B cell (primary cell): Measurements from ENCODE around the gene TTC39C. TPM values are rescaled to one million over a fixed set of nuclear protein-coding genes. Genes with fewer than 3 reads are reported as not detected.

Source experiments
- ATAC-seq: fragments of 200-7000 bp; cut with Tn5 transposase; one replicate; pipeline ENCODE4 v1.10.0; 2021; ENCODE audit warnings: low read depth, mild to moderate bottlenecking, moderate number of reproducible peaks, moderate library complexity
- CTCF ChIA-PET: fragments of 350-600 bp; sonication (Branson Sonifier 250); formaldehyde crosslinking; loops from one replicate; lab custom pipeline; 2021; ENCODE audit warnings: antibody characterized with exemption, inconsistent platforms; lab: Charles Lee
- POLR2A ChIA-PET: fragments of 350-600 bp; sonication (Branson Sonifier 250); formaldehyde crosslinking; loops from one replicate; lab custom pipeline; 2021; ENCODE audit warnings: antibody characterized with exemption; lab: Charles Lee
- DNase-seq: peaks from one replicate; pipeline ENCODE4 v3.0.0; 2013
- H2AFZ ChIP-seq: 2 replicates; pipeline ENCODE4 v1.6.1; 2012; ENCODE audit warnings: mild to moderate bottlenecking, low read depth, low read length; ENCODE audit not compliant: insufficient read depth, poor library complexity, severe bottlenecking
- H3K27ac ChIP-seq, 2 donors: 1 replicate in 1 of 2; 2 replicates in 1 of 2; pipeline ENCODE4 v1.5.1; 2012 to 2013; ENCODE audit warnings: low read length in 2 of 2, mild to moderate bottlenecking in 2 of 2, moderate library complexity in 1 of 2
- H3K27me3 ChIP-seq, 4 experiments: fragments of 200-600 bp in 1 of 4; sonication (generic) in 1 of 4; replicated peaks in 1 of 4; 1 replicate in 2 of 4; 2 replicates in 2 of 4; pipeline versions ENCODE4 v1.6.1 to v1.7.0; 2013 to 2016; ENCODE audit warnings: low read length in 3 of 4, mild to moderate bottlenecking in 2 of 4, mixed read lengths in 1 of 4, moderate library complexity in 1 of 4; ENCODE audit not compliant: insufficient read depth in 4 of 4, control insufficient read depth in 3 of 4; ENCODE audit errors: control extremely low read depth in 1 of 4
- H3K36me3 ChIP-seq, 2 experiments: replicated peaks in 1 of 2; 1 replicate in 1 of 2; 2 replicates in 1 of 2; pipeline versions ENCODE4 v1.6.1 to v1.7.1; 2013; ENCODE audit warnings: low read length in 1 of 2; ENCODE audit not compliant: insufficient read depth in 2 of 2, control insufficient read depth in 1 of 2; ENCODE audit errors: control extremely low read depth in 1 of 2, extremely low read depth in 1 of 2
- H3K4me1 ChIP-seq, 2 donors: fragments of 200-600 bp in 1 of 2; sonication (generic) in 1 of 2; 1 replicate in 1 of 2; 2 replicates in 1 of 2; pipeline versions ENCODE4 v1.5.1 to v1.6.1; 2013 to 2017; ENCODE audit warnings: low read length in 2 of 2; ENCODE audit not compliant: control insufficient read depth in 2 of 2, insufficient read depth in 2 of 2
- H3K4me2 ChIP-seq: replicated peaks from 2 replicates; pipeline ENCODE3; 2012; ENCODE audit warnings: mild to moderate bottlenecking, low read depth, low read length; ENCODE audit not compliant: poor library complexity, severe bottlenecking
- H3K4me3 ChIP-seq, 5 experiments: fragments of 200-600 bp in 1 of 5; sonication (generic) in 1 of 5; 1 replicate in 3 of 5; 2 replicates in 2 of 5; pipeline versions ENCODE4 v1.5.1 to v1.7.0; 2011 to 2016; ENCODE audit warnings: low read length in 4 of 5, mild to moderate bottlenecking in 4 of 5, low read depth in 2 of 5, control low read depth in 1 of 5, moderate library complexity in 1 of 5; ENCODE audit not compliant: insufficient read depth in 1 of 5; ENCODE audit errors: control extremely low read depth in 1 of 5, extremely low read depth in 1 of 5
- H3K79me2 ChIP-seq: fragments of 200-600 bp; sonication (generic); one replicate; pipeline ENCODE4 v1.6.0; 2016; ENCODE audit warnings: low read length; ENCODE audit not compliant: control insufficient read depth, insufficient read depth
- H3K9ac ChIP-seq: fragments of 200-600 bp; sonication (generic); 2 replicates; pipeline ENCODE4 v1.6.1; 2017; ENCODE audit warnings: mild to moderate bottlenecking, low read length, moderate library complexity
- H3K9me3 ChIP-seq, 3 donors: one replicate each; pipeline versions ENCODE4 v1.6.1 to v1.7.1; 2013; ENCODE audit warnings: low read length in 2 of 3; ENCODE audit not compliant: control insufficient read depth in 2 of 3, insufficient read depth in 1 of 3; ENCODE audit errors: control extremely low read depth in 1 of 3
- H4K20me1 ChIP-seq: 2 replicates; pipeline ENCODE4 v1.6.0; 2012; ENCODE audit warnings: mild to moderate bottlenecking, low read length; ENCODE audit not compliant: insufficient read depth, control insufficient read depth, poor library complexity, severe bottlenecking
- H3K27ac Mint-ChIP-seq: one replicate; pipeline ENCODE4 v1.8.0; 2021; ENCODE audit warnings: mixed read lengths
- H3K27me3 Mint-ChIP-seq: one replicate; pipeline ENCODE4 v1.8.0; 2021; ENCODE audit warnings: mixed read lengths
- H3K4me1 Mint-ChIP-seq: one replicate; pipeline ENCODE4 v1.8.0; 2021; ENCODE audit warnings: mixed read lengths
- H3K4me3 Mint-ChIP-seq: one replicate; pipeline ENCODE4 v1.8.0; 2021; ENCODE audit warnings: mixed read lengths
- H3K9me3 Mint-ChIP-seq: one replicate; pipeline ENCODE4 v1.8.0; 2022; ENCODE audit warnings: mixed read lengths; ENCODE audit not compliant: insufficient read depth
- EZH2 ChIP-seq: IDR thresholded peaks from 2 replicates; pipeline ENCODE4 v1.6.1; 2012; ENCODE audit warnings: borderline replicate concordance, low read depth, mild to moderate bottlenecking, moderate library complexity, low read length; ENCODE audit not compliant: insufficient read depth, poor library complexity, severe bottlenecking
- WGBS: methylation state at CpG from one replicate; pipeline ENCODE4 v1.1.5; 2013; ENCODE audit warnings: missing lambda C conversion rate; ENCODE audit not compliant: insufficient coverage; 5-methylcytosine and 5-hydroxymethylcytosine counted together
- intact Hi-C: fragments of 100-400 bp; cut with micrococcal nuclease; formaldehyde crosslinking; loops from one replicate; pipeline ENCODE4 v1.10.0; 2022
- polyA plus RNA-seq: library from polyadenylated mRNA; depleted of rRNA; stranded (reverse); fragments of >200 nt; gene quantifications from 2 replicates; pipeline ENCODE4 v1.2.3, GENCODE V29; 2012
- total RNA-seq, 2 donors: library from RNA; stranded (reverse); fragments of 120-200 nt in 1 of 2; gene quantifications; 1 replicate in 1 of 2; 2 replicates in 1 of 2; pipeline versions ENCODE4 v1.2.3 to v1.2.4, GENCODE V29; 2013 to 2022
- TF ChIP-seq, protein P1 (sequence below): fragments of 200-600 bp; IDR thresholded peaks from one replicate; pipeline ENCODE4 v1.8.0; 2022; ENCODE audit warnings: antibody characterized with exemption, mild to moderate bottlenecking

TTC39C gene
- total and polyA plus RNA-seq, 2 donors (not counting 1 experiment from before 2014, with no cell fraction given), result 22.3 to 44.3 TPM

DNA sequence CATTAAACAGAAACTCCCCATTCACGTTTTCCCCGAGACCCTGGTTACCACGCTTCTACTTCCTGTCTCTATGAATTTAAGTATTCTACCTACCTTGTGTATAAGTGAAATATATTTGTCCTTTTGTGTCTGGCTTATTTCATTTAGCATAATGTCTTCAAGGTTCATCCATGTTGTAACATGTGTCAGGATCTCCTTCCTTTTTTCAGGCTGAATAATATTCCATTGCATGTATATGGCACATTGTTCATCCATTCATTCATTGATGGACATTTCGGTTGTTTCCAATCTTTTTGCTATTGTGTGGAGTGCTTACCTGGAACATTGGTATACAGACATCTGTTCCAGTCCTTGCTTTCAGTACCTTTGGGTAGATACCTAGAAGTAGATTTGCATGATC is 106.1 kb downstream of the TTC39C start:
- Histone ChIP-seq H4K20me1 (no peaks in the 10 kb centered on the region), H3K27ac (no peak overlapping the region), H3K4me1 (peaks cover 0 to 2% of the 10 kb centered on the region in 2 donors), H2AFZ (no peak overlapping the region), H3K9ac (no peak overlapping the region), H3K9me3 (no peaks in the 10 kb centered on the region), H3K79me2 (no peaks in the 10 kb centered on the region), H3K4me3 (no peak overlapping the region), H3K4me2 (no peak overlapping the region), H3K36me3 (peaks cover 0 to 47% of the 10 kb centered on the region in 2 experiments), H3K27me3 (no peaks in the 10 kb centered on the region)
- ATAC-seq, result no peak
- ChIA-PET POLR2A (interaction anchor here (0.7 kb wide), 1 partner anchor 112 kb away, joined by 3 read pairs; no protein-coding TSS in a partner anchor), CTCF (interaction anchor here (1.0 to 3.2 kb wide), 5 partner anchors 18 to 499 kb away, joined by 3 to 15 read pairs (median 8); partner anchors contain the start of gene CABYR)
- Mint-ChIP-seq H3K4me3 (no peak overlapping the region), H3K27ac (no peak overlapping the region), H3K27me3 (no peaks in the 10 kb centered on the region), H3K4me1 (peaks cover 1% of the 10 kb centered on the region), H3K9me3 (no peaks in the 10 kb centered on the region)
- no CpG with 5 or more reads among the region's 4 CpGs for WGBS
- intact Hi-C loops, result no loop called here
- no peak for TF ChIP-seq EZH2
- TF ChIP-seq, protein P1, sequence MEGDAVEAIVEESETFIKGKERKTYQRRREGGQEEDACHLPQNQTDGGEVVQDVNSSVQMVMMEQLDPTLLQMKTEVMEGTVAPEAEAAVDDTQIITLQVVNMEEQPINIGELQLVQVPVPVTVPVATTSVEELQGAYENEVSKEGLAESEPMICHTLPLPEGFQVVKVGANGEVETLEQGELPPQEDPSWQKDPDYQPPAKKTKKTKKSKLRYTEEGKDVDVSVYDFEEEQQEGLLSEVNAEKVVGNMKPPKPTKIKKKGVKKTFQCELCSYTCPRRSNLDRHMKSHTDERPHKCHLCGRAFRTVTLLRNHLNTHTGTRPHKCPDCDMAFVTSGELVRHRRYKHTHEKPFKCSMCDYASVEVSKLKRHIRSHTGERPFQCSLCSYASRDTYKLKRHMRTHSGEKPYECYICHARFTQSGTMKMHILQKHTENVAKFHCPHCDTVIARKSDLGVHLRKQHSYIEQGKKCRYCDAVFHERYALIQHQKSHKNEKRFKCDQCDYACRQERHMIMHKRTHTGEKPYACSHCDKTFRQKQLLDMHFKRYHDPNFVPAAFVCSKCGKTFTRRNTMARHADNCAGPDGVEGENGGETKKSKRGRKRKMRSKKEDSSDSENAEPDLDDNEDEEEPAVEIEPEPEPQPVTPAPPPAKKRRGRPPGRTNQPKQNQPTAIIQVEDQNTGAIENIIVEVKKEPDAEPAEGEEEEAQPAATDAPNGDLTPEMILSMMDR, result no peak
- DNase-seq, result no peak

DNA sequence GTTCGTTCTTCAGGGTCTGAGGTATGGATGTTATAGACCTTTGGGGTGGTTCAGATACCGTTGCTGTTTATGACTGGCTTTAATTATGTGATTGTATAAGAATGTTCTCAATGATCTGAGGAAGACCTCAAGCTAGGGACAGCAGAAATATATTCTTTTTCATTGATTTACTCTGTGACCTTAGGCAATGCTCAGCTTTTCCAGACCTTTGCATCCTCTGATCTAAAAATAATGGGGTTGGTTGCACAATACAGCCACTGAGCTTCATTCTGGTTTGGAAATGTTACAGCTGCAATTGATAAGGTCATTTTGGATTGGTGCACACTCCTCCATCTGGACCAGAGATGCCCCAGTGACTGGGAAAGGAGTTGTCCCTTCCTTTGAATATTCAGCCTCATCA is 107.1 kb downstream of the TTC39C start:
- Histone ChIP-seq H3K36me3 (peaks cover 0 to 56% of the 10 kb centered on the region in 2 experiments), H3K27ac (no peak overlapping the region), H3K79me2 (no peaks in the 10 kb centered on the region), H3K9ac (no peak overlapping the region), H3K27me3 (no peaks in the 10 kb centered on the region), H3K9me3 (no peaks in the 10 kb centered on the region), H4K20me1 (no peaks in the 10 kb centered on the region), H3K4me1 (no peaks in the 10 kb centered on the region), H3K4me3 (no peak overlapping the region), H2AFZ (no peak overlapping the region), H3K4me2 (no peak overlapping the region)
- Mint-ChIP-seq H3K27ac (no peak overlapping the region), H3K4me3 (no peak overlapping the region), H3K27me3 (no peaks in the 10 kb centered on the region), H3K4me1 (no peaks in the 10 kb centered on the region), H3K9me3 (no peaks in the 10 kb centered on the region)
- CTCF ChIA-PET, result interaction anchor here (2.5 kb wide), 1 partner anchor 309 kb away, joined by 8 read pairs; no protein-coding TSS in a partner anchor
- DNase-seq, result no peak
- TF ChIP-seq EZH2, result no peak
- TF ChIP-seq, protein P1, result no peak
- POLR2A ChIA-PET, result interaction anchor here (0.7 kb wide), 1 partner anchor 113 kb away, joined by 3 read pairs; no protein-coding TSS in a partner anchor
- 83% methylated on average over 1 of the region's 2 CpGs for WGBS
- intact Hi-C loops, result no loop called here
- ATAC-seq, result no peak
